ENCODE results near the gene MAP3K15. TPM values are rescaled to one million over a fixed set of nuclear protein-coding genes. Genes with fewer than 3 reads are reported as not detected.

Gene MAP3K15
- total and polyA plus RNA-seq, 10 of the 15 experiments (the other 5 are each of a cell fraction or from before 2014, with no cell fraction given): 0.03 to 0.16 TPM; not detected in 8

DNA sequence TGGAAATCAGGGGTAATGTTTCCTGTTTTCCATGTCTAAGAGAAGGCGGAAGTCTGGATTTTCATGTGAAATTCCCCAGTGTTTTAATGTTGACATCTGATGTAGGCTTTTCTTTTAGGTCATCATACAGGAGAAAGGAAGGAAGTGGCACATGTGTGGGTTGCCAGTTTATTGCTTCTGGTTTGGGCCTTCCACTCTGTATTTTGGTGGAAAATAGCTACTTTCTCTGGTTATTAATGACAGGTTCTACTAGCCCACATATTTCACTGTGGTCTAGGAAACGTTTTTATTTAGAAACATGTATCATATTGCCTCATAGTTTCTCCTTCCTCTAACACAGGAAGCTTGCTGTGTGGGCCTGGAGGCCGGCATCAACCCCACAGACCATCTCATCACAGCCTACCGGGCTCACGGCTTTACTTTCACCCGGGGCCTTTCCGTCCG, 164.3 kb downstream of the MAP3K15 start (continued):
- TF ChIP-seq ZNF207 (IDR thresholded peaks at IDR 0.05; ENCODE audit: borderline replicate concordance): no peak
- no peak for TF ChIP-seq PBX3 (IDR thresholded peaks at IDR 0.05; ENCODE audit: insufficient replicate concordance, low read depth, low read length)
- TF ChIP-seq RELB (IDR thresholded peaks at IDR 0.05; ENCODE audit: low read depth): no peak
- no peak for TF ChIP-seq BRCA1 (IDR thresholded peaks at IDR 0.05; ENCODE audit: low read depth, low read length)
- TF ChIP-seq ESRRA (IDR thresholded peaks at IDR 0.05; ENCODE audit: low read length): no peak
- TF ChIP-seq NBN (IDR thresholded peaks at IDR 0.05): no peak
- peak; percentile 63 for TF ChIP-seq MEF2B (IDR thresholded peaks at IDR 0.05; ENCODE audit: partially characterized antibody, poor library complexity, severe bottlenecking)
- no peak for TF ChIP-seq SRF (IDR thresholded peaks at IDR 0.05; ENCODE audit: low read depth in 2 of 2, low read length in 2 of 2)
- TF ChIP-seq POLR2A (IDR thresholded peaks at IDR 0.05; ENCODE audit: low read depth, low read length): no peak
- TF ChIP-seq ATF2 (IDR thresholded peaks at IDR 0.05; ENCODE audit: low read length): peak; percentile 74
- no peak for TF ChIP-seq PKNOX1 (IDR thresholded peaks at IDR 0.05)
- TF ChIP-seq SUZ12 (IDR thresholded peaks at IDR 0.05; ENCODE audit: unreplicated experiment): no peak
- no peak for TF ChIP-seq ZNF24 (IDR thresholded peaks at IDR 0.05)
- TF ChIP-seq ZBTB4 (CRISPR knock-in tag; IDR thresholded peaks at IDR 0.05): no peak
- TF ChIP-seq CREM (IDR thresholded peaks at IDR 0.05; ENCODE audit: low read depth): peak; percentile 40; the same call in 1 of the 2 replicates
- TF ChIP-seq, protein P1, sequence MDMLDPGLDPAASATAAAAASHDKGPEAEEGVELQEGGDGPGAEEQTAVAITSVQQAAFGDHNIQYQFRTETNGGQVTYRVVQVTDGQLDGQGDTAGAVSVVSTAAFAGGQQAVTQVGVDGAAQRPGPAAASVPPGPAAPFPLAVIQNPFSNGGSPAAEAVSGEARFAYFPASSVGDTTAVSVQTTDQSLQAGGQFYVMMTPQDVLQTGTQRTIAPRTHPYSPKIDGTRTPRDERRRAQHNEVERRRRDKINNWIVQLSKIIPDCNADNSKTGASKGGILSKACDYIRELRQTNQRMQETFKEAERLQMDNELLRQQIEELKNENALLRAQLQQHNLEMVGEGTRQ (IDR thresholded peaks at IDR 0.05; ENCODE audit: borderline replicate concordance, low read depth, low read length): no peak
- TF ChIP-seq E4F1 (IDR thresholded peaks at IDR 0.05; ENCODE audit: borderline replicate concordance, partially characterized antibody): no peak
- TF ChIP-seq ATF3 (IDR thresholded peaks at IDR 0.05; ENCODE audit: borderline replicate concordance, extremely low read depth, low read depth, low read length): no peak
